WTC11 (cell line): ENCODE data around the gene SDHA.
"Not testable (repeated sequence)": the region's sequence is repeated elsewhere in the genome, so short reads cannot be mapped to it uniquely, and the experiment has no call there.

Source experiments
- CTCF ChIP-seq: fragments of 200-600 bp; IDR thresholded peaks from 2 replicates; pipeline ENCODE4 v1.8.0; 2022; ENCODE audit warnings: antibody characterized with exemption
- HMGXB4 ChIP-seq: sonication (generic); formaldehyde crosslinking; IDR thresholded peaks from 2 replicates; pipeline ENCODE4 v1.8.1; 2023; ENCODE audit warnings: mild to moderate bottlenecking, moderate library complexity, missing genetic modification reagents
- NR3C1 ChIP-seq: sonication (generic); formaldehyde crosslinking; conservative IDR thresholded peaks from 2 replicates; pipeline ENCODE4 v1.8.1; 2023; ENCODE audit warnings: low read depth, mild to moderate bottlenecking, missing genetic modification reagents
- TEAD4 ChIP-seq: sonication (generic); formaldehyde crosslinking; IDR thresholded peaks from 2 replicates; pipeline ENCODE4 v1.8.0; 2022; ENCODE audit warnings: mild to moderate bottlenecking, missing genetic modification reagents
- TP53 ChIP-seq: sonication (generic); formaldehyde crosslinking; IDR thresholded peaks from 2 replicates; pipeline ENCODE4 v1.8.1; 2023; ENCODE audit warnings: mild to moderate bottlenecking, missing genetic modification reagents
- USF1 ChIP-seq: sonication (generic); formaldehyde crosslinking; IDR thresholded peaks from 2 replicates; pipeline ENCODE4 v1.8.0; 2022; ENCODE audit warnings: mild to moderate bottlenecking, missing genetic modification reagents
- ZNF121 ChIP-seq: sonication (generic); formaldehyde crosslinking; IDR thresholded peaks from 2 replicates; pipeline ENCODE4 v1.8.0; 2023; ENCODE audit warnings: missing genetic modification reagents
- ZNF317 ChIP-seq: sonication (generic); formaldehyde crosslinking; IDR thresholded peaks from 2 replicates; pipeline ENCODE4 v1.8.1; 2023; ENCODE audit warnings: low read depth, mild to moderate bottlenecking, moderate library complexity, missing genetic modification reagents, borderline replicate concordance
- TF ChIP-seq, protein P1 (sequence below): sonication (generic); formaldehyde crosslinking; IDR thresholded peaks from 2 replicates; pipeline ENCODE4 v1.8.1; 2023; ENCODE audit warnings: mild to moderate bottlenecking, missing genetic modification reagents
- TF ChIP-seq, protein P2 (sequence below): sonication (generic); formaldehyde crosslinking; IDR thresholded peaks from 2 replicates; pipeline ENCODE4 v1.8.0; 2022; ENCODE audit warnings: mild to moderate bottlenecking, missing genetic modification reagents
- TF ChIP-seq, protein P3 (sequence below): sonication (generic); formaldehyde crosslinking; IDR thresholded peaks from 2 replicates; pipeline ENCODE4 v1.8.1; 2023; ENCODE audit warnings: mild to moderate bottlenecking, missing genetic modification reagents, moderate library complexity

DNA sequence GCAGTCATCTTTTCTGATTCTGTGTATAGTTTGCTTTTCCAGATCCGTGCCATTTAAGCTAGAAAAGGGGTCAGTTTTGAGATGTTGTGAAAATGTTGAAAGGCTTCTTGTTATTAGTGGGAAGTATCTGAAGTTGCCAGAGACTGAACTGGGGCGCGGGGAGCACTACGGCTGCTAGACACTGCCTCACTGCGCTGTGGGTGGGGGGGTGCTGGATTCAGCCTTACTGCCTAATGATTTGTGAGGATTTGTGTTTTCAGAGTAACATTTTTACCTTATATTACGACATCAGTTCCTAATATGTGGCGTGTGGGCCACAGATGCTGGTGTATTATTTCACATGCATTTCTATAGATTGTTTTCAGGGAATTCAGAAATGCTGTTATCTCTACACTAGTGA is 55.4 kb downstream of the SDHA start:
- not testable (repeated sequence) for TF ChIP-seq HMGXB4 (CRISPR knock-in tag); ZNF317 (CRISPR knock-in tag); NR3C1 (CRISPR knock-in tag); TEAD4 (CRISPR knock-in tag); USF1 (CRISPR knock-in tag); ZNF121 (CRISPR knock-in tag); TP53 (CRISPR knock-in tag); CTCF
- TF ChIP-seq, protein P1, sequence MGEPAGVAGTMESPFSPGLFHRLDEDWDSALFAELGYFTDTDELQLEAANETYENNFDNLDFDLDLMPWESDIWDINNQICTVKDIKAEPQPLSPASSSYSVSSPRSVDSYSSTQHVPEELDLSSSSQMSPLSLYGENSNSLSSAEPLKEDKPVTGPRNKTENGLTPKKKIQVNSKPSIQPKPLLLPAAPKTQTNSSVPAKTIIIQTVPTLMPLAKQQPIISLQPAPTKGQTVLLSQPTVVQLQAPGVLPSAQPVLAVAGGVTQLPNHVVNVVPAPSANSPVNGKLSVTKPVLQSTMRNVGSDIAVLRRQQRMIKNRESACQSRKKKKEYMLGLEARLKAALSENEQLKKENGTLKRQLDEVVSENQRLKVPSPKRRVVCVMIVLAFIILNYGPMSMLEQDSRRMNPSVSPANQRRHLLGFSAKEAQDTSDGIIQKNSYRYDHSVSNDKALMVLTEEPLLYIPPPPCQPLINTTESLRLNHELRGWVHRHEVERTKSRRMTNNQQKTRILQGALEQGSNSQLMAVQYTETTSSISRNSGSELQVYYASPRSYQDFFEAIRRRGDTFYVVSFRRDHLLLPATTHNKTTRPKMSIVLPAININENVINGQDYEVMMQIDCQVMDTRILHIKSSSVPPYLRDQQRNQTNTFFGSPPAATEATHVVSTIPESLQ (CRISPR knock-in tag): not testable (repeated sequence)
- TF ChIP-seq, protein P2, sequence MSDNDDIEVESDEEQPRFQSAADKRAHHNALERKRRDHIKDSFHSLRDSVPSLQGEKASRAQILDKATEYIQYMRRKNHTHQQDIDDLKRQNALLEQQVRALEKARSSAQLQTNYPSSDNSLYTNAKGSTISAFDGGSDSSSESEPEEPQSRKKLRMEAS (CRISPR knock-in tag): not testable (repeated sequence)
- TF ChIP-seq, protein P3, sequence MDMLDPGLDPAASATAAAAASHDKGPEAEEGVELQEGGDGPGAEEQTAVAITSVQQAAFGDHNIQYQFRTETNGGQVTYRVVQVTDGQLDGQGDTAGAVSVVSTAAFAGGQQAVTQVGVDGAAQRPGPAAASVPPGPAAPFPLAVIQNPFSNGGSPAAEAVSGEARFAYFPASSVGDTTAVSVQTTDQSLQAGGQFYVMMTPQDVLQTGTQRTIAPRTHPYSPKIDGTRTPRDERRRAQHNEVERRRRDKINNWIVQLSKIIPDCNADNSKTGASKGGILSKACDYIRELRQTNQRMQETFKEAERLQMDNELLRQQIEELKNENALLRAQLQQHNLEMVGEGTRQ (CRISPR knock-in tag): not testable (repeated sequence)
